CD4-positive, CD25-positive, alpha-beta regulatory T cell (primary cell): Measurements from ENCODE around the gene ETHE1. TPM values are rescaled to one million over a fixed set of nuclear protein-coding genes. Genes with fewer than 3 reads are reported as not detected.
"Not testable (repeated sequence)": the region's sequence is repeated elsewhere in the genome, so short reads cannot be mapped to it uniquely, and the experiment has no call there.

ENCODE experiments used
- ATAC-seq, 2 donors: fragments of 150-1000 bp; cut with Tn5 transposase; one replicate each; pipeline ENCODE4 v1.10.0; 2021; ENCODE audit warnings: low read depth in 2 of 2, moderate number of reproducible peaks in 2 of 2, moderate library complexity in 1 of 2
- DNase-seq, 3 donors: peaks; one replicate each; pipeline versions ENCODE4 v3.0.0 to v3.0.0-alpha.2; 2012 to 2022; ENCODE audit warnings: mixed read lengths in 1 of 3
- H3K27ac ChIP-seq: one replicate; pipeline ENCODE4 v1.7.0; 2013; ENCODE audit warnings: mild to moderate bottlenecking, low read length; ENCODE audit not compliant: insufficient read depth, poor library complexity, severe bottlenecking
- H3K27me3 ChIP-seq: one replicate; pipeline ENCODE4 v1.7.0; 2013; ENCODE audit warnings: low read length; ENCODE audit not compliant: control insufficient read depth, insufficient read depth
- H3K36me3 ChIP-seq: one replicate; pipeline ENCODE4 v1.7.0; 2013; ENCODE audit warnings: mild to moderate bottlenecking, low read length, moderate library complexity; ENCODE audit not compliant: control insufficient read depth, insufficient read depth
- H3K4me1 ChIP-seq: 2 replicates; pipeline ENCODE4 v1.7.0; 2013; ENCODE audit warnings: mild to moderate bottlenecking, low read length; ENCODE audit not compliant: insufficient read depth, control insufficient read depth, poor library complexity, severe bottlenecking
- H3K4me3 ChIP-seq: one replicate; pipeline ENCODE4 v1.7.0; 2013; ENCODE audit warnings: low read depth, mild to moderate bottlenecking, low read length, moderate library complexity
- H3K9me3 ChIP-seq, 2 experiments: 1 replicate in 1 of 2; 2 replicates in 1 of 2; pipeline ENCODE4 v1.7.0; 2013; ENCODE audit warnings: low read length in 2 of 2, mild to moderate bottlenecking in 1 of 2, moderate library complexity in 1 of 2; ENCODE audit not compliant: control insufficient read depth in 2 of 2
- H3K27ac Mint-ChIP-seq, 3 donors: one replicate each; pipeline ENCODE4 v1.8.0; 2020 to 2022; ENCODE audit warnings: mild to moderate bottlenecking in 3 of 3, mixed read lengths in 3 of 3, moderate library complexity in 2 of 3
- H3K27me3 Mint-ChIP-seq: one replicate; pipeline ENCODE4 v1.8.0; 2022; ENCODE audit warnings: mild to moderate bottlenecking, mixed read lengths
- H3K36me3 Mint-ChIP-seq: one replicate; pipeline ENCODE4 v1.8.0; 2020; ENCODE audit warnings: mixed read lengths
- H3K4me1 Mint-ChIP-seq, 4 donors: one replicate each; pipeline ENCODE4 v1.8.0; 2020 to 2022; ENCODE audit warnings: mixed read lengths in 4 of 4, mild to moderate bottlenecking in 1 of 4
- H3K4me3 Mint-ChIP-seq, 4 donors: one replicate each; pipeline ENCODE4 v1.8.0; 2020 to 2022; ENCODE audit warnings: mild to moderate bottlenecking in 4 of 4, mixed read lengths in 4 of 4, moderate library complexity in 3 of 4
- H3K9me3 Mint-ChIP-seq, 7 donors: one replicate each; pipeline ENCODE4 v1.8.0; 2020 to 2022; ENCODE audit warnings: mixed read lengths in 7 of 7, mild to moderate bottlenecking in 3 of 7, moderate library complexity in 2 of 7
- polyA plus RNA-seq, 4 donors: library from polyadenylated mRNA; unstranded; fragments of 300-500 nt; fragmentation: Illumina TruSeq; gene quantifications; one replicate each; pipeline ENCODE4 v1.2.3, GENCODE V29; 2021
- total RNA-seq: library from RNA; stranded (reverse); gene quantifications from one replicate; pipeline ENCODE4 v1.2.3, GENCODE V29; 2022

ETHE1 gene
- total and polyA plus RNA-seq, 5 donors from 2014 or later, result 22.8 to 73.5 (median 56.3) TPM

GRCh38 chr19:43547926-43548325 lies 20.9 kb upstream of the ETHE1 start:
- H3K4me3 Mint-ChIP-seq, H3K27me3 Mint-ChIP-seq, ATAC-seq, H3K27ac ChIP-seq, H3K9me3 Mint-ChIP-seq, H3K4me1 Mint-ChIP-seq, DNase-seq, H3K4me3 ChIP-seq, H3K4me1 ChIP-seq, H3K27ac Mint-ChIP-seq, H3K27me3 ChIP-seq, H3K9me3 ChIP-seq: not testable (repeated sequence)
- H3K36me3 Mint-ChIP-seq, result peaks cover 29% of the 10 kb centered on the region
- H3K36me3 ChIP-seq, result peaks cover 52% of the 10 kb centered on the region

GRCh38 chr19:43546581-43546980 lies 19.6 kb upstream of the ETHE1 start:
- H3K9me3 Mint-ChIP-seq, result no peaks in the 10 kb centered on the region
- H3K36me3 Mint-ChIP-seq, result peaks cover 34% of the 10 kb centered on the region
- Histone ChIP-seq H3K27ac (no peak overlapping the region), H3K36me3 (peaks cover 59% of the 10 kb centered on the region), H3K9me3 (no peaks in the 10 kb centered on the region), H3K27me3 (no peaks in the 10 kb centered on the region), H3K4me3 (no peak overlapping the region), H3K4me1 (no peaks in the 10 kb centered on the region)
- no peak overlapping the region for H3K27ac Mint-ChIP-seq
- no peak overlapping the region for H3K4me3 Mint-ChIP-seq
- ATAC-seq, result no peak
- DNase-seq, result no peak
- H3K27me3 Mint-ChIP-seq, result no peaks in the 10 kb centered on the region
- H3K4me1 Mint-ChIP-seq, result peaks cover 0 to 2% (median 0%) of the 10 kb centered on the region in 4 donors

- no peak for DNase-seq
- Mint-ChIP-seq H3K9me3 (no peaks in the 10 kb centered on the region), H3K4me1 (peaks cover 0 to 2% (median 0%) of the 10 kb centered on the region in 4 donors), H3K4me3 (no peak overlapping the region), H3K36me3 (peaks cover 35% of the 10 kb centered on the region), H3K27ac (no peak overlapping the region), H3K27me3 (no peaks in the 10 kb centered on the region)
- Histone ChIP-seq H3K27me3 (no peaks in the 10 kb centered on the region), H3K9me3 (no peaks in the 10 kb centered on the region), H3K4me3 (no peak overlapping the region), H3K27ac (no peak overlapping the region), H3K4me1 (no peaks in the 10 kb centered on the region), H3K36me3 (peaks cover 58% of the 10 kb centered on the region)
- ATAC-seq, result no peak
Measured at GRCh38 chr19:43545981-43546380, 19.0 kb upstream of the ETHE1 start.

- H3K4me3 Mint-ChIP-seq, result no peak overlapping the region
- H3K27me3 Mint-ChIP-seq, result no peaks in the 10 kb centered on the region
Measured at GRCh38 chr19:43545276-43545675, 18.3 kb upstream of the ETHE1 start.

DNA sequence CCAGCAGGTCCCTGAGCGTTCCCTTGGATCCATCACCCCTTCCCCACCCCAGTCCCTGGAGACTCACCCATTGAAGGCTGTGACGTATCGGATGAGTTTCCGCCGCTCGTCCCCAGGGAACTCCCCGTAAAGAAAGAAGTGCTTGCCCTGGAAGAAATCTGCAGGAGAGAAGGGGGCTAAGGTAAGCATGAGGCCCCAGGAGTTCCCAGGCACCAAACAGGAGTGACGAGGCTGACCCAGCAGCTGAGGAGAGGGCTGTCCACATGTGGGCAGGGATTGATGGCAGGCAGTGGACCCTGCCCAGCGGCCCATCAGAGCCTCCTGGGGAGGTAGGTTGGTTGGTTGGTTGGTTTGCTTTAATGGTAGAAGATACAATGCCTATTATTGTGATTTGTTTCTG lies 17.1 kb upstream of the ETHE1 start:
- Histone ChIP-seq H3K4me3 (no peak overlapping the region), H3K36me3 (peaks cover 55% of the 10 kb centered on the region), H3K9me3 (peaks cover 0 to 1% of the 10 kb centered on the region in 2 experiments), H3K4me1 (no peaks in the 10 kb centered on the region), H3K27ac (no peak overlapping the region), H3K27me3 (no peaks in the 10 kb centered on the region)
- Mint-ChIP-seq H3K4me3 (no peak overlapping the region), H3K9me3 (peaks cover 0 to 3% (median 0%) of the 10 kb centered on the region in 7 donors), H3K27ac (no peak overlapping the region), H3K36me3 (peaks cover 39% of the 10 kb centered on the region), H3K4me1 (no peaks in the 10 kb centered on the region), H3K27me3 (no peaks in the 10 kb centered on the region)
- DNase-seq (no peak), ATAC-seq (no peak)

More at GRCh38 chr19:43545276-43545675, 18.3 kb upstream of the ETHE1 start:
- Mint-ChIP-seq H3K27ac (peak overlapping the region in 2 of 3 donors; percentile 80 to 82), H3K4me1 (no peaks in the 10 kb centered on the region), H3K36me3 (peaks cover 35% of the 10 kb centered on the region), H3K9me3 (no peaks in the 10 kb centered on the region)
- DNase-seq (no peak), ATAC-seq (no peak)
- Histone ChIP-seq H3K4me1 (no peaks in the 10 kb centered on the region), H3K36me3 (peaks cover 55% of the 10 kb centered on the region), H3K9me3 (no peaks in the 10 kb centered on the region), H3K27me3 (no peaks in the 10 kb centered on the region), H3K4me3 (no peak overlapping the region), H3K27ac (no peak overlapping the region)

GRCh38 chr19:43541920-43542650 lies 15.1 kb upstream of the ETHE1 start:
- DNase-seq (no peak), ATAC-seq (no peak)
- H3K4me3 Mint-ChIP-seq, result no peak overlapping the region
- Histone ChIP-seq H3K27me3 (no peaks in the 10 kb centered on the region), H3K27ac (no peak overlapping the region), H3K36me3 (peaks cover 66% of the 10 kb centered on the region), H3K9me3 (peaks cover 7 to 9% of the 10 kb centered on the region in 2 experiments), H3K4me3 (no peak overlapping the region), H3K4me1 (no peaks in the 10 kb centered on the region)
- no peak overlapping the region for H3K27ac Mint-ChIP-seq
- peaks cover 53% of the 10 kb centered on the region for H3K36me3 Mint-ChIP-seq
- peaks cover 0 to 9% (median 0%) of the 10 kb centered on the region in 7 donors for H3K9me3 Mint-ChIP-seq
- H3K4me1 Mint-ChIP-seq, result peaks cover 0 to 4% (median 0%) of the 10 kb centered on the region in 4 donors
- no peaks in the 10 kb centered on the region for H3K27me3 Mint-ChIP-seq

DNA sequence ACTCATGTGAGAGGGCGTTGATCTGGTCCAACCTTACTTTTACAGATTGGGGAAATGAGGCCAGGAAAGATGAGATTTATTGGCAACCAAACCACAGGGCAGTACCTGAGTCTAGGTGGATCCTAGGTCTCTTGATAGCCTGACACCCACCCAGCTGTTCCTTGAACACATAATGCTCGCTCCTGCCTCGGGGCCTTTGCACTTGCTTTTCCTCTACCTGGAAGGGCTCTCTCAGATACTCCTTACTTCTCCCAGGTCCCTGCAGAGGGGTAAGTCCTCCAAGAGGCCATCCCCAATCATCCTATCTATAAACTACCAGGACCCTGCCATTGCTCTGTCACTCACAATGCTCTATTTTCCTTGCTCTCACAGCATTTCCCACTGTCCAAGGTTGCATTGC lies 13.4 kb upstream of the ETHE1 start:
- Mint-ChIP-seq H3K27me3 (no peaks in the 10 kb centered on the region), H3K4me1 (peaks cover 0 to 4% (median 3%) of the 10 kb centered on the region in 4 donors), H3K27ac (no peak overlapping the region), H3K4me3 (no peak overlapping the region), H3K36me3 (peaks cover 54% of the 10 kb centered on the region), H3K9me3 (peaks cover 0 to 9% (median 0%) of the 10 kb centered on the region in 7 donors)
- Histone ChIP-seq H3K27ac (no peak overlapping the region), H3K27me3 (no peaks in the 10 kb centered on the region), H3K36me3 (peaks cover 60% of the 10 kb centered on the region), H3K4me3 (no peak overlapping the region), H3K9me3 (peaks cover 7 to 9% of the 10 kb centered on the region in 2 experiments), H3K4me1 (no peaks in the 10 kb centered on the region)
- ATAC-seq, result no peak
- DNase-seq, result no peak

- peaks cover 0 to 8% (median 5%) of the 10 kb centered on the region in 4 donors for H3K4me1 Mint-ChIP-seq
- H3K9me3 Mint-ChIP-seq, result peaks cover 0 to 9% (median 0%) of the 10 kb centered on the region in 7 donors
- DNase-seq (no peak), ATAC-seq (no peak)
- Histone ChIP-seq H3K4me1 (peaks cover 1% of the 10 kb centered on the region), H3K9me3 (peaks cover 7 to 9% of the 10 kb centered on the region in 2 experiments), H3K27ac (no peak overlapping the region), H3K27me3 (no peaks in the 10 kb centered on the region), H3K4me3 (no peak overlapping the region), H3K36me3 (peaks cover 51% of the 10 kb centered on the region)
- H3K27me3 Mint-ChIP-seq, result peaks cover under 1% of the 10 kb centered on the region
- no peak overlapping the region for H3K4me3 Mint-ChIP-seq
- peaks cover 47% of the 10 kb centered on the region for H3K36me3 Mint-ChIP-seq
- no peak overlapping the region for H3K27ac Mint-ChIP-seq
Measured at GRCh38 chr19:43538922-43539321, 11.9 kb upstream of the ETHE1 start.
